Thymus (tissue), 11 donors: ENCODE data around the gene PITRM1. TPM values are rescaled to one million over a fixed set of nuclear protein-coding genes. Genes with fewer than 3 reads are reported as not detected.

Source experiments
- DNase-seq, 9 donors: peaks; one replicate each; pipeline ENCODE4 v3.0.0-alpha.2; 2013; ENCODE audit warnings: low spot score in 9 of 9, low read depth in 6 of 9, missing footprints in 1 of 9
- H3K27ac ChIP-seq, 2 donors: one replicate each; pipeline ENCODE4 v1.5.1; 2013; ENCODE audit warnings: control low read depth in 1 of 2, low read depth in 1 of 2, low read length in 1 of 2, mild to moderate bottlenecking in 1 of 2, moderate library complexity in 1 of 2
- H3K27me3 ChIP-seq, 2 donors: one replicate each; pipeline ENCODE4 v1.5.1; 2013; ENCODE audit warnings: low read length in 1 of 2; ENCODE audit not compliant: control insufficient read depth in 2 of 2, insufficient read depth in 1 of 2
- H3K36me3 ChIP-seq, 2 donors: one replicate each; pipeline ENCODE4 v1.5.1; 2013; ENCODE audit warnings: low read length in 1 of 2, mild to moderate bottlenecking in 1 of 2, moderate library complexity in 1 of 2; ENCODE audit not compliant: control insufficient read depth in 2 of 2, insufficient read depth in 2 of 2
- H3K4me1 ChIP-seq, 2 donors: one replicate each; pipeline ENCODE4 v1.5.1; 2013; ENCODE audit warnings: low read length in 2 of 2; ENCODE audit not compliant: control insufficient read depth in 2 of 2, insufficient read depth in 2 of 2
- H3K4me3 ChIP-seq, 2 donors: one replicate each; pipeline ENCODE4 v1.5.1; 2013; ENCODE audit warnings: low read length in 2 of 2, control low read depth in 1 of 2, mild to moderate bottlenecking in 1 of 2
- H3K9me3 ChIP-seq, 2 donors: one replicate each; pipeline ENCODE4 v1.5.1; 2013; ENCODE audit warnings: low read length in 1 of 2, mild to moderate bottlenecking in 1 of 2; ENCODE audit not compliant: control insufficient read depth in 2 of 2, insufficient read depth in 1 of 2
- WGBS: extraction: QIAGEN DNeasy Blood & Tissue Kit; methylation state at CpG from one replicate; pipeline ENCODE4 v1.1.7; 2013; 5-methylcytosine and 5-hydroxymethylcytosine counted together
- polyA plus RNA-seq: library from polyadenylated mRNA; stranded (reverse); fragments of 200-250 nt; gene quantifications from one replicate; pipeline ENCODE4 v1.2.3, GENCODE V29; 2013
- total RNA-seq: library from RNA; stranded (reverse); fragments of 120-200 nt; gene quantifications from one replicate; pipeline ENCODE4 v1.2.4, GENCODE V29; 2013
- donor health status: healthy.

The PITRM1 gene
- total and polyA plus RNA-seq, 2 donors = 50.1 to 159 TPM

- 97% methylated on average over 19 of the region's 19 CpGs for WGBS
Observed at GRCh38 chr10:3100093-3100792, 72.3 kb downstream of the PITRM1 start.

GRCh38 chr10:3099291-3100092, 73.1 kb downstream of the PITRM1 start:
- Histone ChIP-seq H3K4me1 (no peaks in the 10 kb centered on the region), H3K27ac (no peak overlapping the region), H3K4me3 (no peak overlapping the region), H3K9me3 (no peaks in the 10 kb centered on the region), H3K27me3 (no peaks in the 10 kb centered on the region), H3K36me3 (peaks cover 47 to 48% of the 10 kb centered on the region in 2 donors)
- 97% methylated on average over 22 of the region's 22 CpGs for WGBS
- DNase-seq = no peak

More at GRCh38 chr10:3100093-3100792, 72.3 kb downstream of the PITRM1 start:
- DNase-seq = no peak
- H3K27ac ChIP-seq = no peak overlapping the region
- no peaks in the 10 kb centered on the region for H3K27me3 ChIP-seq
- no peaks in the 10 kb centered on the region for H3K9me3 ChIP-seq
- peaks cover 55 to 56% of the 10 kb centered on the region in 2 donors for H3K36me3 ChIP-seq
- H3K4me3 ChIP-seq = no peak overlapping the region
- no peaks in the 10 kb centered on the region for H3K4me1 ChIP-seq

GRCh38 chr10:3098689-3099088, 73.9 kb downstream of the PITRM1 start:
- WGBS = 97% methylated on average over 11 of the region's 11 CpGs
- DNase-seq = no peak
- H3K27me3 ChIP-seq = no peaks in the 10 kb centered on the region
- H3K9me3 ChIP-seq = no peaks in the 10 kb centered on the region
- no peak overlapping the region for H3K4me3 ChIP-seq
- H3K27ac ChIP-seq = no peak overlapping the region
- peaks cover 39 to 41% of the 10 kb centered on the region in 2 donors for H3K36me3 ChIP-seq
- no peaks in the 10 kb centered on the region for H3K4me1 ChIP-seq

- DNase-seq = no peak
- Histone ChIP-seq H3K4me1 (no peaks in the 10 kb centered on the region), H3K27ac (no peak overlapping the region), H3K36me3 (peaks cover 29 to 30% of the 10 kb centered on the region in 2 donors), H3K4me3 (no peak overlapping the region), H3K27me3 (no peaks in the 10 kb centered on the region), H3K9me3 (no peaks in the 10 kb centered on the region)
- 98% methylated on average over 9 of the region's 9 CpGs for WGBS
Observed at GRCh38 chr10:3097160-3097559, 75.4 kb downstream of the PITRM1 start.

- 52% methylated on average over 16 of the region's 16 CpGs for WGBS
- Histone ChIP-seq H3K4me3 (no peak overlapping the region), H3K27ac (no peak overlapping the region), H3K27me3 (no peaks in the 10 kb centered on the region), H3K36me3 (peaks cover 24 to 28% of the 10 kb centered on the region in 2 donors), H3K4me1 (no peaks in the 10 kb centered on the region), H3K9me3 (no peaks in the 10 kb centered on the region)
- no peak for DNase-seq
Observed at GRCh38 chr10:3096149-3096548, 76.4 kb downstream of the PITRM1 start.

GRCh38 chr10:3095373-3096139, 77.0 kb downstream of the PITRM1 start:
- Histone ChIP-seq H3K27me3 (no peaks in the 10 kb centered on the region), H3K27ac (peak overlapping the region in 1 of 2 donors; percentile 8), H3K36me3 (peaks cover 18 to 25% of the 10 kb centered on the region in 2 donors), H3K4me3 (no peak overlapping the region), H3K4me1 (no peaks in the 10 kb centered on the region), H3K9me3 (no peaks in the 10 kb centered on the region)
- peak in 1 of 9 donors; percentile 10 for DNase-seq
- WGBS = 47% methylated on average over 17 of the region's 17 CpGs

GRCh38 chr10:3094609-3095036, 78.0 kb downstream of the PITRM1 start:
- Histone ChIP-seq H3K36me3 (peaks cover 12 to 18% of the 10 kb centered on the region in 2 donors), H3K9me3 (no peaks in the 10 kb centered on the region), H3K4me1 (no peaks in the 10 kb centered on the region), H3K27me3 (no peaks in the 10 kb centered on the region), H3K4me3 (no peak overlapping the region), H3K27ac (no peak overlapping the region)
- 87% methylated on average over 5 of the region's 5 CpGs for WGBS
- DNase-seq = no peak

- Histone ChIP-seq H3K4me3 (no peak overlapping the region), H3K4me1 (no peaks in the 10 kb centered on the region), H3K27ac (no peak overlapping the region), H3K36me3 (peaks cover 6 to 15% of the 10 kb centered on the region in 2 donors), H3K27me3 (no peaks in the 10 kb centered on the region), H3K9me3 (no peaks in the 10 kb centered on the region)
- DNase-seq = no peak
- 98% methylated on average over 5 of the region's 5 CpGs for WGBS
Observed at GRCh38 chr10:3093996-3094395, 78.6 kb downstream of the PITRM1 start.
